22Rv1 (cell line): Measurements from ENCODE around the gene KRTAP20-1.

Experiments used
- H3K27ac ChIP-seq: fragments of 450-650 bp; 2 replicates; pipeline ENCODE4 v1.5.1; 2017
- CTCF ChIP-seq: fragments of 450-650 bp; IDR thresholded peaks from 2 replicates; pipeline ENCODE4 v1.5.1; 2017; ENCODE audit warnings: mild to moderate bottlenecking
- ZFX ChIP-seq: fragments of 450-650 bp; IDR thresholded peaks from 2 replicates; pipeline ENCODE4 v1.6.1; 2017; ENCODE audit warnings: antibody characterized with exemption, borderline replicate concordance

The KRTAP20-1 gene

GRCh38 chr21:30638686-30639085, 22.5 kb downstream of the KRTAP20-1 start:
- no peak overlapping the region for H3K27ac ChIP-seq
- no peak for TF ChIP-seq ZFX

GRCh38 chr21:30642564-30642963, 26.3 kb downstream of the KRTAP20-1 start, which contains the start of gene KRTAP20-3:
KRTAP20-3 (plus strand) TSS chr21:30642864.
- TF ChIP-seq ZFX = no peak
- TF ChIP-seq CTCF = no peak
- no peak within 1 kb of the TSS for H3K27ac ChIP-seq

- TF ChIP-seq ZFX (no peak), CTCF (no peak)
- no peak overlapping the region for H3K27ac ChIP-seq
Observed at GRCh38 chr21:30646904-30647414, 30.7 kb downstream of the KRTAP20-1 start.

- H3K27ac ChIP-seq = no peak overlapping the region
- TF ChIP-seq ZFX (no peak), CTCF (no peak)
Observed at GRCh38 chr21:30652891-30653290, 36.7 kb downstream of the KRTAP20-1 start.
